HCT116 (cell line): ENCODE results near the gene CKMT2.

Experiments used
- CEBPB ChIP-seq: IDR thresholded peaks from 2 replicates; pipeline ENCODE4 v1.6.1; 2012; ENCODE audit warnings: low read depth
- EGR1 ChIP-seq: IDR thresholded peaks from 2 replicates; pipeline ENCODE4 v1.6.1; 2012; ENCODE audit warnings: low read depth
- EZH2 ChIP-seq: fragments of 200-600 bp; sonication (generic); IDR thresholded peaks from 2 replicates; pipeline ENCODE4 v1.6.1; 2017; ENCODE audit warnings: antibody characterized with exemption, mixed run types
- JUND ChIP-seq: IDR thresholded peaks from 2 replicates; pipeline ENCODE4 v1.6.1; 2012
- POLR2A ChIP-seq: IDR thresholded peaks from 2 replicates; pipeline ENCODE4 v1.7.0; 2011; ENCODE audit warnings: borderline replicate concordance; ENCODE audit not compliant: insufficient read depth, insufficient read length; ENCODE audit errors: extremely low read depth
- POLR2AphosphoS5 ChIP-seq: IDR thresholded peaks from 2 replicates; pipeline ENCODE4 v1.6.1; 2011; ENCODE audit warnings: mild to moderate bottlenecking, low read depth, low read length, moderate library complexity
- RAD21 ChIP-seq: IDR thresholded peaks from 2 replicates; pipeline ENCODE4 v1.6.1; 2012; ENCODE audit warnings: low read depth, mild to moderate bottlenecking
- SP1 ChIP-seq: IDR thresholded peaks from 2 replicates; pipeline ENCODE4 v1.6.1; 2012; ENCODE audit warnings: low read depth
- SRF ChIP-seq: IDR thresholded peaks from 2 replicates; pipeline ENCODE4 v1.6.1; 2012; ENCODE audit warnings: low read depth
- ZFX ChIP-seq: fragments of 450-650 bp; IDR thresholded peaks from 2 replicates; pipeline ENCODE4 v1.6.1; 2017
- TF ChIP-seq, protein P1 (sequence below): IDR thresholded peaks from 2 replicates; pipeline ENCODE4 v1.6.1; 2012
- TF ChIP-seq, protein P2 (sequence below), 3 experiments: fragments of 200-600 bp in 1 of 3; sonication (generic) in 1 of 3; IDR thresholded peaks in 2 of 3; conservative IDR thresholded peaks in 1 of 3; 2 replicates each; pipeline ENCODE4 v1.5.1; 2012 to 2017; ENCODE audit warnings: low read depth in 2 of 3, low read length in 2 of 3, antibody characterized with exemption in 1 of 3, borderline replicate concordance in 1 of 3, control low read depth in 1 of 3, mild to moderate bottlenecking in 1 of 3, mixed read lengths in 1 of 3, mixed run types in 1 of 3, moderate library complexity in 1 of 3; ENCODE audit not compliant: insufficient read depth in 1 of 3

DNA sequence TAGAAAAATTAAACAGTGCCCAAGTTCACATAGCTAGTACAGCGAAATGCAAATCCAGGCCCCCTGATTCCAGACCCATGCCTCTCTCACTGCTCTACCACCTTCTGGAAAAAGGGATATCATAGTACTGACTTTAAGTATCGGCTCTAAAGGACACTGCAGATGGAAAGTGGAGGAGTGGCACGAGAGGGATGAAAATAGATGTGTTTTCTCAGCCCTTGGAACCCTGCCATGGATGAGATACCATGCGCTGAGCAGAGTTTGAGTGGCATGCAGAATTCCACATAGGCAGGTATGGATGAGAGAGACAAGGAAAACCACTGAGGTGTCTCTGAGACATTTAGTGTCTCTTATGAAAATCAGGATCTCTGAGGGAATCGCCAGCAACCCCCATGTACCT lies 18.8 kb downstream of the CKMT2 start:
- TF ChIP-seq POLR2AphosphoS5 (no peak), ZFX (no peak), POLR2A (no peak), CEBPB (no peak), RAD21 (no peak), SP1 (no peak), SRF (no peak), EGR1 (no peak), JUND (no peak), EZH2 (no peak)
- TF ChIP-seq, protein P1, sequence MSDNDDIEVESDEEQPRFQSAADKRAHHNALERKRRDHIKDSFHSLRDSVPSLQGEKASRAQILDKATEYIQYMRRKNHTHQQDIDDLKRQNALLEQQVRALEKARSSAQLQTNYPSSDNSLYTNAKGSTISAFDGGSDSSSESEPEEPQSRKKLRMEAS = no peak
- TF ChIP-seq, protein P2, sequence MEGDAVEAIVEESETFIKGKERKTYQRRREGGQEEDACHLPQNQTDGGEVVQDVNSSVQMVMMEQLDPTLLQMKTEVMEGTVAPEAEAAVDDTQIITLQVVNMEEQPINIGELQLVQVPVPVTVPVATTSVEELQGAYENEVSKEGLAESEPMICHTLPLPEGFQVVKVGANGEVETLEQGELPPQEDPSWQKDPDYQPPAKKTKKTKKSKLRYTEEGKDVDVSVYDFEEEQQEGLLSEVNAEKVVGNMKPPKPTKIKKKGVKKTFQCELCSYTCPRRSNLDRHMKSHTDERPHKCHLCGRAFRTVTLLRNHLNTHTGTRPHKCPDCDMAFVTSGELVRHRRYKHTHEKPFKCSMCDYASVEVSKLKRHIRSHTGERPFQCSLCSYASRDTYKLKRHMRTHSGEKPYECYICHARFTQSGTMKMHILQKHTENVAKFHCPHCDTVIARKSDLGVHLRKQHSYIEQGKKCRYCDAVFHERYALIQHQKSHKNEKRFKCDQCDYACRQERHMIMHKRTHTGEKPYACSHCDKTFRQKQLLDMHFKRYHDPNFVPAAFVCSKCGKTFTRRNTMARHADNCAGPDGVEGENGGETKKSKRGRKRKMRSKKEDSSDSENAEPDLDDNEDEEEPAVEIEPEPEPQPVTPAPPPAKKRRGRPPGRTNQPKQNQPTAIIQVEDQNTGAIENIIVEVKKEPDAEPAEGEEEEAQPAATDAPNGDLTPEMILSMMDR (IDR thresholded peaks at IDR 0.05 in 2 of 3, conservative IDR thresholded peaks at IDR 0.05 in 1 of 3; ENCODE audit: borderline replicate concordance in 1 of 3, insufficient read depth in 1 of 3, low read depth in 2 of 3, low read length in 2 of 3) = no peak
